NK-92 (cell line): Measurements from ENCODE around the gene HAL.

Experiments used
- DNase-seq: peaks from one replicate; lab custom pipeline; 2025; ENCODE audit not compliant: unreplicated experiment; lab: John Stamatoyannopoulos, UW

The HAL gene

DNA sequence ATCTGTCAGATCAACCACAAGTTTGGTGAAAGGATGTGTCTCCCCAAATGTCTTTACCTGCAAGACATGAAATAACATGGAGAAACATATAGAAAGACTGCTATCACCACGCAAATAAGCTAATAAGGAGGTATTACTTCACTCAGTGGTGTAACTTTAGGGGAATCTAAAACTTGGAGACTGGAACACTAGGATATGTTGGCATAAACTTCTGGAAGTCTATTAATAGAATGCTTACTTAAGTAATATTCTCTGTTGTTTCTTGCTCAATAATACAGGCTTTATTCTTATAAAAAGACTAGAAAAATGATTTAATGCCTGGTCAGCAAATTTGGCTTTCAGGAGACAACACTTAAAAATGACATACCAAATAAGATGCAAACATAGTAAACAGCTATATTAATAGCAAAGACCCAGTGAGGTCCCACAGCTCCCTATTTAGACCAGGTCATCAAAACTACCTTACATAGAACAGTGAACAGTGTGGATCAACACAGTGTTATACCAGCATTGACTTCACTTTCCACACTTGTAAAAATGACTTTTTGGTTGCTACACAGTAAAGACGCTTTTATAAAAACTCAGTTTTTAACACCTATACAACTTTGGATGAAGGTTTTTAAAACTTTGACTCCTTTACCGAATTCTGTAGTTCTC lies 18.9 kb upstream of the HAL start:
- no peak for DNase-seq

DNA sequence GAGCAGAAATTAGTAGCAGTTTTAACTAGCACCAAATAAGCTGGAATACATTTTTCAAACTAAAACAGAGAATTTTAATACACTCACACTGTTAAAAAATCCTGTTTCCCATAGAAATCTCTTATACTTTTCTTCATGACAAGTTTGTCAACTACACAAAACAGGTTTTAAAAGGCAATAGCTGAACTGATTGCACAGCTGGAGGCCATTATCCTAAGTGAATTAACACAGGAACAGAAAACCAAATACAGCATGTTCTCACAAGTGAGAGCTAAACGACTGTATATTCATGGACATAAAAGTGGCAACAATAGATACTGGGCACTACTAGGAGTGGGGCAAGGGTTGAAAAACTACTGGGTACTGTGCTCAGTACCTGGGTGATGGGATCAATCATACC lies 11.6 kb upstream of the HAL start:
- no peak for DNase-seq

DNA sequence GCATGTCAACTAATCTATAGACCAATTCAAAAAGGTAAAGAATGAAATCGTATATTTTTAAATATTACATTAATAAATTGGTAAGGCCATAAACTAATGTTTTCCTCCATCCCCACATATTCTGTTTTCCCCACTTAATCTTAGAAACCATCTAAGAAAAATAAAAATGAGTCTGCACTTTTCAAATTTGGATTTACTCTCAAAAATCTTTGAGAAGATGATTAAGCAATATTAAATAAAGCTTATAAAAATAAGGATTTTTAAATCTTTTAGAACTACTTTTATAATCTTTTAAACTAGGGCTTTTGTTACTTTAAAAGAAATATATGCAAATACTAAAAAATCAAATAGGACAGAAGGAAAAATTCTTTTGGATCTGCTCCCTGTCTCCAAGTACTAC lies 10.6 kb upstream of the HAL start:
- no peak for DNase-seq

DNA sequence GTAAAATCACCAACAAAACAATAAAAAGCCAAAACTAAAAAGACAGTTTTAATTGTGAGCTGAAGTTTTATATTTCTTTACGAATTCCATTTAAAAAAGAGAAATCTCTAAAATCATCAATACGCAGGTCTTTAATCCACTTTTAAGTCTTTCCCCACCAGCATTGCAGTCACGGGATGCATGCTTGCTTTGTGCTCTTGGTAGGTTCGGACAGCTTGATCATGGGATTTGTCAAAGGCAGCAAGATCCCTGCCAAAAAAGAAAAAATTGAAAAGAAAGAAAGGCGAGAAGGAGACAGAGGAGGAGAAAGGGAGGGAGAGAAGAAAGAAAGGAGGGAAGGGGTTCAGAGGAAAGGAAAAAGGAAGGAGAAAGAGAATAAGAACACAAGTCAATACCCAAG lies 4.7 kb upstream of the HAL start:
- DNase-seq: no peak

DNA sequence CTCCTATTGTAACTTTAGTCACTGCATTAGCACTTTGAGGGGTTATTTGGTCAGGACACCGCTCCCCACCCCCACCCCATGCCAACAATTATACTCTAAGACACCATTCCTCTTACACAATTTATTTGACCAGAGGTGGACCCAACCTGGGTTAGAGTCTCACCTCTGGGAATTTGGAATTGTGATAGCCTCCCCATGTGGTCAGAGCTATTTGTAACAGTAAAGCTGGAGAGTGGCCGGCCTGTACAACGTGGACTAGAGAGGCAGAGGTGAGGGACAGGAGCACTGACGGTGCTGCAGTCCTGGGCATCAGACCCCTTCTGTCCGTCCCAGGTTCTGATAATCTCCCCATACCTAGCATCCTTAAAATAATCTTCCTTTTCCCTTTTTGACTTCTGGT lies 3.3 kb upstream of the HAL start:
- no peak for DNase-seq

DNA sequence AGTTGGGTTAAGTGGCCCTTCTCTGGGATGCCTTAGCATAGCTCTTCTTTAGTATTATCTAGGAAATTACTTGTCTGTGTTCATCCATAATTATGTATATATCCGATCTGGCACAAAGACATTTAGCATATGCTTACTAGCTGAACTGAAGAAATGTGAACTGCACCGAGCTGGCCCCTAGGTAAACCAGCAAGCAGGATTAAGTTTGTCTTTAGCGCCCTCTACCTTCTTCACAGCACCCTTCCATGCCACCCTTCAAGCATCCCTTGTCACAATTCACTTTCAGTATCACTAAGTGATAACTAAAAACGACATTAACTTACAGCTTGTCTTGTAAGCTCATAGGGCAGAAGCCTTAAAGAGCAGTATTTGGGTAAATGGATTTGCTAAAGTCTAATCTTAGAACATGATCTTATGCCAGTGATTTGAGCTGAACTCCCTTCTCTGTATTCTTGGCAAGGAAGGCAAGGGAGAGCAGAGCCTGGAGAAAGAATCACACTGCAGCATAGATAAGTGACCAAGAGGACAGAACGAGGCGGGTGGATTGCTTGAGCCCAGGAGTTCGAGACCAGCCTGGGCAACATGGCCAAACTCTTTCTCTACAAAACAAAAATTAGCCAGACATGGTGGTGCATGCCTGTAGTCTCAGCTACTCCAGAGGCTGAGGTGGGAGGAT lies 2.6 kb upstream of the HAL start:
- DNase-seq: no peak

DNA sequence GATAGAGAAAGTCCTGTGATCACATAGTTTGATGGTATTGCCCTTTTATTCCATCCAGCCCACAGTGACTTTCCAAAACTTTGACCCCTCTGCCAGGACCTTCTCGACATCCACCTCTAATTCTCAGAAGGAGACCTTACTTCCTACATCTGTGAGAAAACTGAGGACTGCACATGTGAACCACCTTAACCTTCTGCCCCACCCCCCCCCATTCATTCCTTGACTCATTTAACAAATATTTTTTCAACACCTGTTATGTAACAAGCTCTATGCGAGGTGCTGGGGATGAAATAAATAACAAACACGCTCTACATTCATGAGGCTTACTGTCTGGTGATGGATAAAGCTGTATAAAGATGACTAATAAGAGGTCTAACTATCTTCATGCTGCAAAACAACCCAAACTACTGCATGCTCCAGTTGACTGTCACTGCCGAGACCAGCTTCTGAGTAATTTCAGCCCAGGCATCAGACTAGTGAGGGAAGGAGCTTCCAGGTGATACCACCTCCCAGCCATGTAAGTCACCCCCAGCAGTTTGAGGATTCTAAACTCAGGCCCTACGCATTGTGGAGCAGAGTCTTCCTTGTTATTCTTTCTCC lies 1.9 kb upstream of the HAL start:
- no peak for DNase-seq

DNA sequence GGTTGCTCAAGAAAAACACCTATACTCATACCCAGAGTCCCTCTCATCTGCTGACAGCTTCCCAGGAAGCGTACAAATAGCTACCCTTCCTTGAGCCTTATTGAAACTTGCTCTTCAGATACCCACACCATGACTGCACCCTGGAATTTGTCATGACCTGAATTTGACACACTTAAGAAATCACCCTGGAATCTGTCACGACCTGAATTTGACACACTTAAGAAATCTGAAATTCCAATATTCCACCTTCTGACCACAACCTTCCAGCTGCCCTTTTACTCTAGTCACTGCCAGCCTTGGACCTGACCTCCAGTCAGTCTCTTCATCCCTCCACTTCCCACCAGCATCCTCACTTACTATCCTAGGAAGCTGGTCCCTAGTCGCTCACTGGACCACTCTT lies 1.1 kb upstream of the HAL start:
- no peak for DNase-seq

DNA sequence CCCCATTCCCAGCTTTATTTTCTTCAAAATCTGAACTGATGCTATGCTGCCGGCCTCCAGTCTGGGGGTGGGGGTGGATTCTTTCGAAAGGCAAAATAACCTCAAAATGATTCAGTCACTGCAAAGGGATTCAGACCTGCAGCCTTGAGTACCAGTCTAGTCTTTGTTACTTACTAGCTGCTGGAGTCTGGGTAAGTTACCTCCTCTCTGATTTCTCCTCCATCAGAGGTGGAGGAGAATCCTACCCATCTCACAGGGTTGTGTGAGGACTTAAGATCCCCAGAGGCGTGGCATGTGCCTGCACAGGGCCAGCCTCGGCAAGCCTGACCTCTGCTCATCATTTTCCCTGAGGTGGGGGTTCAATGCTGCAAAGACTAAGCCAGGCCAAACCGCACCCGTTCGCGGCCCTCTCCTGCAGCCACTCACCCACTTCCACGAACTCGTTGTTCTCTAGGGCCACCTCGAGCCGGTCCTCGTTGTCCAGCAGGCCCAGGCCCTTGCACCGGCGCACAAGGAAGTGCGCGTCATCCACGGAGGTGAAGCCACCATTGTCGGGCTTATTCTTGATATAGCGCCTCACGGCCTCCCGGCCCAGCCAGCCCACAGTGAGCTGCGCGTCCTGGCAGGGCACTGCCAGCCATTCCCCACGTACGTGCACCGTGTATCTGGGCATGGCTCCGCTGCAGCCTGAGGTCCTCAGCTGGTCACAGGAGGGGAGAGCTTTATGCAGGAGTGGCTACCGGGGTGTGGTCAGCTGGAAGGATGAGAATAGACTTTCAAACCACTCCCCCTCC lies 709 bp downstream of the HAL start:
- DNase-seq: no peak

DNA sequence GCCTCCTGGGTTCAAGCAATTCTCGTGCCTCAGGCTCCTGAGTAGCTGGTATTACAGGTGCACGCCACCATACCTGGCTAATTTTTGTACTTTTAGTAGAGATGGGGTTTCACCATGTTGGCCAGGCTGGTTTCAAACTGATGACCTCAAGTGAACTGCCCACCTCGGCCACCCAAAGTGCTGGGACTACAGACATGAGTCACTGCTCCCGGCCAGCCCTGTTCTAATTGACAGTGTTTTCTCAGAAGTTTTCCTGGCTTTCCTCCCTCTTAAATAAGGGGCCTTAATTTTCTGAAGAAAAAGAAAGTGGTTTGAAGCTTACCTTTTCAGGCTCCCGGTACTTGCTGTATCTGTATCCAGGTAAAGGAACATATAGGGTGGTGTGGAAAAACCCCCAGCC lies 1.7 kb downstream of the HAL start:
- DNase-seq: no peak

DNA sequence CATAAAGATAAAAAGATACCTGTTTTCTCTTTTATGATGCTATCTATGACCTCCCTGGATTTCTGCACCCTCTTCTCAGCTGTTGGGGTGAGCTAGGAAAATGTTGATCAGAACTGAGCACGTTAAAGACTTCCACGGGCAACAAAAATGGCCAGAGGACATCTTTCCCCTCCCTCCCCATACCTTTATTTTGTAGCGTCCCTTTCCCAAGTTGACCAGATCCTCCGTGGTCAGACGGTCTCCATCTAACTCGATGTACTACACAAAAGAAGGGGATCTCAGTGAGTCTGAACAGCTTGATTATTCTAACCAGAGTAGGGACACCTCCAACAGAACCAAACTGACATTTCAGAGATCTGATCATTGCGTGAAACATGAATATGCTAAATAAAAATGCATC lies 2.2 kb downstream of the HAL start:
- no peak for DNase-seq

DNA sequence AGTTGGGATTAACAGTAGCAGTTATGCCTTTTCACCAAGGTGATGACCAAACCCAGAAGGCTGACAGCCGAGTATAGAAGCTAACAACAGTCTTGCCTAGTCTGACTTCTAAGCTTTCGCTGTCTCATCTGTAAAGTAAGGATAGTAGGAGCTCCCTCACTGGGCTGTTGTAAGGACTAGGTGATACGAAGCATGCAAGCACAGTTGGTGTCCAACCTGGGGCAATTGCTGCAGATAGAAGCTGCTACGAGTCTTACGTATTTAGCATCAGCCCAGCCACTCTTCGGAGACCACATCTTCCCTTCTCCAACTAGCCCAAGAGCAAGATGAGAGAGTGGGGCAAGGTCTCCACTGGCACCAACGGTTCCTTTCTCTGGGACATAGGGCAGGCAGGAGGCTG lies 6.0 kb downstream of the HAL start:
- DNase-seq: no peak

DNA sequence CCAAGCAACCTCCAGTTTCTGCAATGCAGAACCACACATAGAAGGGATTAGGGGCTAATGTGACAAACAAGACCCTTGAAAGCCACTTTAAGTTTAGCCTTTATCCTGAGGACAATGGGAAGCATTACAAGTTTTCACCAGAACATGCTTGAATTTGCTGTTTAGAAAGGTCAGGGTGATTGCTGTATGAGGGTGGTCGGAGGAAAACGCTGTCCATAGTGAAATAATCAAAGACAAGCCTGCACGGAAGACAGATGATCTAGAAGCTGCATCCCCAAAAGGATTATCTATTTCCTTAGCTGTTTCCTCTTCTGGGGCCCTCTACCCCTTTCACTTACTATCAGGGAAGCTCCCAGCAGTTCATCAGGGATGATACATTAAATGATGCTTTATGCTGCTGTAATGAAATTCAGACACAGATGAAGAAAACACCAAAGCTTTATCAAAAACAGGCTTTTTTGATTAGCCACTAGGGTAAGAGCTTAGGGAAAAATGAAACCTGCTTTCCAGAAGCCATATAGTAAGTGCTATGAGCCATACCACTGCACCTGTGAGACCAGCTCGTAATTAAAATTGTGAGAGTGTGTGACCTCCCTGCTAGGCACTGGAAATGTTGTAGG lies 6.5 kb downstream of the HAL start:
- DNase-seq: no peak

DNA sequence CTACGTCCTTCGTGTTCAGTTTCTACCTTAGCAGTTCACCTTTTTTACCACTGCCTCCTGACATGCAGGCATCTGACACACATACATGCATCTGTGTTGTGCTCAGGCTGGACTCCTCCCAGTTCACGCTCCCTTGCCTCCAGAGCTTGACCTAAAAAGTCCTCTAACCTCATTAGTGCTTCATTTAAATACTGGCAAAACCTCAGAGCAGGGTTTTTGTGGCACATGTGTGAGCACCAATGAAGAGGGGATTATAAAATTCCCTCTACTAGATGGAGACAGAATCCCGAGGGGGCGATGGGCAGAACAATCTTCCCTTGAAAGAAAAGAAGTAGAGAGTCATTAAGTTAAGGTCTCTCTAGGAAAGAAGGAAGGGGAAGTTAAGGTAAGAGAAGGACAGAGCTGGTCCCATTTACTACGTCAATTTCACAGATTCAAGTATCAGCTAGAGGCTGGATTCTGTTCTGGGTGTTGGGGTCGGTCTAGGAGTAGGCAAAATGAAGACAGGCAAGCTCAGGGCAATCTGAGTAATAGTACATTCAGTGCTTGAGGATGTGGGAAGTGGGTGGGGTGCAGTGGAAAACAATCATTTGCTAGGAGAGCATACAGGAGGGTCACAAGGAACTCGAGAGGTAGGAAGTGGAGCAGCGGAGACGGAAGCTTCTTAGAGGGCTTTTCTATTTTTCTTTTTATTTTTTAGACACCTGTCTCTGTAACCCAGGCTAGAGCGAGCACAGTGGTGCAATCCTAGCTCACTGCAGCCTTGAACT lies 7.5 kb downstream of the HAL start:
- no peak for DNase-seq

DNA sequence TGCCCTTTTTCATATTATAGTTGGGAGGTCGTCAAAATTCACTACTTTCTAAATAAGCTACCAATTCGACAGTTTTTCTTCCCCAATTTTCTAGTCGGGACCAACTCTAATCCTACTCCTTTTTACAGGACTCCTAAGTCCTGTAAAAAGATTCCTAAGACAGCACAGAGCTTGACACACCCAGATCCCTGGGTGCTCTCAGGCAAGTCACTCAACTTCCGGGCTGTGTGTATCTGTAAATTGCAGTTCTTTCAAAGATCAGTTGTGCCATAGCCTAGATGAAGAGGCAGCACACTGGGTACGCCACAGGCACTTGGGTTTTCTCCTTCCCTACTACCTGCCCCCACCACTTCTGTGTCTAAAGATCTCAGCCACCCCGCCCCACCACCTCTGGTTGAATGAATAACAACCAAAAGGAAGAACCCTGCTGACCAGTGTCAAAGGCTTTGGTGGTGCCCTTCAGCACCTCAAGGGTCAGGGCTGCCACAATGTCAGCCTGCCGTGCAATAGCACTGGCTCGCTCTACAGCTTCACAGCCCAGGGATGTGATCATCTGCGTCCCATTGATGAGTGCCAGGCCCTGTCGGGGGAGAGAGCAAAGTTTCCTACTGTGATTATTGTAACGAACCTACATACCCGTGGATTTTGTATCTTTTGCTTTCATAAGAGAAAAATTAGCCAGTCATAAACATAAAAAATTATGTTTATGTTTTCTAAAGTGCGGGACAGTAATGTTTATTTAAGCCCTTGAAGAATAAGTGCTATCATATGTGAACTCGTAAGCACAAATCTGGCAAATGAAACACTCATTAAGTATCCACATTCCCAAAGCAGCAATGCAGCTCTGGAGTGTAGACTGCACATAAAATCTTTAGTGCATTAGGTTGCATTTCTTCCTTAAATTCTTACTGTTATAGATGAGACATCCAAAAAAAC lies 9.2 kb downstream of the HAL start:
- no peak for DNase-seq

DNA sequence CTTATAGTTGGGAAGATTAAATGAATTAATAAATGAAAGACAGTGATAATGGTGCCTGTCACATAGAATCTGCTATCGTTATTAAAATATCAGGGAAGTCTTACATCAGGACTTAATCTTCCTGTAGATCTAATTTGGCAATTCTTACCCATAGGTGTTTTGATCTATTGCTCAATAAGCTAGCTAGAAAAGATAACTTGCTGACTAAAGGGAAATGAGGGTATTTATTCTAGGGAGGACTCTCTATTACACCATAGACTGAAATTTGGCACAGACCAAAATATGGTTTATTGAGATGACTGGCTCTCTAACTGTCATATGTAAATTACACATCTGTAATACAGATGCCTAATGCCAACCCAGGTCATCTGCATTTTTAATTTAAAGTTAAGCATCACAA lies 11.5 kb downstream of the HAL start:
- DNase-seq: no peak

DNA sequence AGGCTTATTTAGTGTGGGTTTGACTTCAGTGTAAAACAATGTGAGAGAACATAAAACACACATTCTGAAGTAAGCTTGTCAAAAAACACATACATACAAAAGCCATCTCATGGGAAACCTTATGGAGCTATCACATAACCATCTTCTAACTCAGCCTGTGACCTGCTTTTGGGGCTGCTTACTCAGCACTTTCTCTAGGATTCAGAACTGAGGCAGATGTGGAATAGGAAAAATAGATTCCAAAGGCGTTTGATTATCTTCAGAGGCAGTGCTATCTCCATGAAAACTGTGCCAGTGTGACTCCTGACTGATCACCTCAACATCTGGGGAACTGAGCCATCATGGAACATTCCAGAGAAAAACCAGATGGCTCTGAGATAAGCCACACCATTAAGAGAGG lies 13.5 kb downstream of the HAL start:
- no peak for DNase-seq

DNA sequence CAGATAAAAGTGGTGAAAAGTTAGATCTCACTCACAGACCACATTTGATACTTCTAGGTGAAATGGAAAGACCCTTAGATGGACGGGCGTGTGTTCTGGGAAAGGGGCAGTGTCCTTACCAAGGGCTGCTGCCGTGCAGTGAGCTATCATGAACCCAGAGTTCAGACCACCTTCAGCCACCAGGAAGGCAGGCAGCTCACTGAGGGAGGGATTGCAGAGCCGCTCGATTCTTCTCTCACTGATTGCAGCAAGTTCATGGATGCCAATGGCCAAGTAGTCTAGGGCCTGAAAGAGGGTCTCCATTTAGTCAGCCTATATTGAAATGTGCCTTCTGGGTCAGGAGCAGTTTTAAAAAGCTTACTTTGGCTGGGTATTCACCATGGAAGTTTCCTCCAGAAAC lies 15.7 kb downstream of the HAL start:
- DNase-seq: no peak

DNA sequence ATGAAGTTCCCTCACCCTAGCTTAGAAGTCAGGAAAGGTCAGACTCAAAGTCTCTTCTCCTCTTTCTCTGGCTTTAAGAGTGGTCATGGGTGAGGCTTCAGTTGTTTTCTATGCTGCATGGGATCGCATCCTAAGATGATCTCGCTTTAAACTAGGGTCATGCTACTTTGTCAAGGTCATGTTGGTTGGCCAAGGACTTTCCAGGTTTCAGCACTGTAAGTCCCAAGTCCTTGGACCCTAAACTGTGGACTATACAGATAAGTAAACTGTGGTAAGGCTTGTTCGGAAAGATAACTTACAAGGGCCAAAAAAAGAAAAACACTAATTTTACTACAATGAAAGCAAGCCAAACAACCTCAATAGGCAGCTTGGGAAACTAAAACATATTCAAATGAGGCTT lies 17.4 kb downstream of the HAL start:
- DNase-seq: no peak

DNA sequence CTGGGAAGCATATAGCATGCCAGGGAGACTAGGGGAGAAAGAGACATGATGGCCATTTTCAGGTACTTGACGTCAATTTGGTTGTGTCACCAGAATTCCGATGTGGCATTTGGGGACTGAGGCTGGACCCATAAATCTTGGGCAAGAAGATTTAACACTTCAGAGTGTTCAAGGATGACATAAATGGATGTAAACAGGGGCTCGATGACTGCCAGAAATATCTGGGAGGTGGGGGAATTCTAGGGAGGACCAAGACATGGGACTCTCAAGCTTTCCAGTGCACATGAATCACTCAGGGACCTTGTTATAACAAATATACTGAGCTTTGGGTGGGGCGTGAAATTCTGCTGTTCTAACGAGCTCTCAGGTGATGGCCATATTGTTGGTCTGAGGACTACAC lies 17.8 kb downstream of the HAL start:
- DNase-seq: no peak
